HCEC 1CT (cell line): ENCODE results near the gene FLVCR2.

Experiments
- DNase-seq: peaks from one replicate; pipeline ENCODE4 v3.0.0-alpha.2; 2017

Gene FLVCR2

DNA sequence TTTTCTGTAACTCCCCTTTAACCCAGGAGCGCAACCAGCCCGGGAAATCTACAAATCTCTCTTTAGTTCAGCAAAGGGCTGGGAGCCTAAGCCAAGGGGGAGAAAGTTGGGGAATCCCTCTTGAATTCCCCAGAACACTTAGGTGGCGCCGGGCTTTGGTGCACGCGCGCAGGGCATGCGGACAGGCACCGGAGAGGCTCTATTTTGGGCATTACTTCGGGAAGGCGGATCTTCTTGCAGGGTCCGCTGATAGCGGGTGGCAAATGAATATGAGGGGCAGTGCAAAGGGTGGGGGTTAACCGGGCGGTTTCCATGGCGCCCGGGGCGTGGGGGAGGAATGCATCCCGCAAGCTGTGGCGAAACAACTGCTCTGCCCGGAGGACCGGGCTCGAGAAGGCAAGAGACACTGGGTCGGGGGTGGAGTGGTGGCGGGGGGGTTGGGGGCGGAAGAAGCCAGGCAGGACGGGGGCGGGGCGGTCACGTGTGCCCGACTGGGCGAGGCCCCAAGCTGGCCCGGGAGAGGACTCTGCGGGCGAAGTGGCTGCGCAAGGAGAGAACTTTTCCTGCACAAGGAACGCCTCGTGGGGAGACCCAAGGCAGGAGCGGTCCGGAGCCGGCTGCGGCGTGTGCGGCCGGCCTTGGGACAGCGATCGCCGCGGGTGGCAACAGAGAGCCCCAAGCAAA, at the start of gene FLVCR2:
FLVCR2 (plus strand) TSS at position 519 of the 684 bp plus-strand sequence. CDS start 353 bp downstream, outside the sequence.
- DNase-seq: peak; percentile 71

- no peak for DNase-seq
Observed at GRCh38 chr14:75531256-75531655, 47.2 kb upstream of the FLVCR2 start.

DNA sequence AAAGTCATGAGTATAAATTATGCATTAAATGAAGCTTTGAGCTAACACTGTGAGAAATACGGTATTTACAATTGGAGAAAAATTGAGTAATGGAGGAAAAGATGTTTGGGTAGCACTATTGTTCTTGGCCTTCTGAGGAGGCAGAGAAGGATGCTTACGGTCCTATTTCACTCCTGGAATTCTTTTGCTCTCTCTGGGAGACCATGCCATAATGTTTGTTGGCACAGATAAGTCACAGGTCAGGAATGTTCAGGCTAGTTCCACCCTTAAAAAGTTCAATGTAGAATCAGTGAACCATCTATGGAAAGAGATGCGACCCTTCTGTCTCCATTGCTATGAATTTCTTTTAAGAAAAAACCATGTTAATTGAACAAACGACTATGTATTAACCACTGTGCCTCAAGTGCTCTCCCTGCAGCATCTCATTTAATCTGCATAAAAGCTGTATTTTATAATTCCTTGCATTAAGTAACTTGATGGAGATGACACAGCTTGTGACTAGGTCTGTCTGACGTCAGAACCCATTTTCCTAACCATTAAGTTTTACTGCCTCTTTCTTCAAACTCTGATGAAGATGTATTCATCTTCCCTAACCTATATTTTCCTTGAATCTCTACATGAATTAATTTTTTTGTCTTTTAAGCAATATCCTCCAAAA, 46.6 kb upstream of the FLVCR2 start:
- peak; percentile 25 for DNase-seq

GRCh38 chr14:75533791-75534555, 44.4 kb upstream of the FLVCR2 start:
- no peak for DNase-seq

GRCh38 chr14:75535164-75535898, 43.1 kb upstream of the FLVCR2 start:
- DNase-seq: no peak

DNA sequence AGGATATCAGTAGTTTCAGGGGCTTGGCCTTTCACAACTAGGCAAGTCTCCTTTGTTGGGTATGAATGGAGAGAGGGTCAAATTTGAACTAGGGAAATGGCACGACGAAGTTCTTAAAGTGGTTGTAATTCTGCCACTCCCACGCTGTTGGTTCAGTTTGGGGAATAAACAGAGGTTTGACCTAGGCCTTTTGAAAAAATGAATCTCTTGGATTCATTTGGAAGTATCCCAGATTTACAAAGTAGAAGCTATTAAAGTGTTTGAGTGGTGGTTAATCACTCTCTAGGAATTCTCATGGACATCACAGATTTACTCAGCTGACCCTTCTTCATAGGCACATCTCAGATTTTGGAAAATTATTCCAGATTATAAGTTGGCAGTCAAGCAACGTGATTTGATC, 41.3 kb upstream of the FLVCR2 start:
- peak; percentile 72 for DNase-seq

GRCh38 chr14:75539162-75539560, 39.3 kb upstream of the FLVCR2 start:
- DNase-seq: no peak

DNA sequence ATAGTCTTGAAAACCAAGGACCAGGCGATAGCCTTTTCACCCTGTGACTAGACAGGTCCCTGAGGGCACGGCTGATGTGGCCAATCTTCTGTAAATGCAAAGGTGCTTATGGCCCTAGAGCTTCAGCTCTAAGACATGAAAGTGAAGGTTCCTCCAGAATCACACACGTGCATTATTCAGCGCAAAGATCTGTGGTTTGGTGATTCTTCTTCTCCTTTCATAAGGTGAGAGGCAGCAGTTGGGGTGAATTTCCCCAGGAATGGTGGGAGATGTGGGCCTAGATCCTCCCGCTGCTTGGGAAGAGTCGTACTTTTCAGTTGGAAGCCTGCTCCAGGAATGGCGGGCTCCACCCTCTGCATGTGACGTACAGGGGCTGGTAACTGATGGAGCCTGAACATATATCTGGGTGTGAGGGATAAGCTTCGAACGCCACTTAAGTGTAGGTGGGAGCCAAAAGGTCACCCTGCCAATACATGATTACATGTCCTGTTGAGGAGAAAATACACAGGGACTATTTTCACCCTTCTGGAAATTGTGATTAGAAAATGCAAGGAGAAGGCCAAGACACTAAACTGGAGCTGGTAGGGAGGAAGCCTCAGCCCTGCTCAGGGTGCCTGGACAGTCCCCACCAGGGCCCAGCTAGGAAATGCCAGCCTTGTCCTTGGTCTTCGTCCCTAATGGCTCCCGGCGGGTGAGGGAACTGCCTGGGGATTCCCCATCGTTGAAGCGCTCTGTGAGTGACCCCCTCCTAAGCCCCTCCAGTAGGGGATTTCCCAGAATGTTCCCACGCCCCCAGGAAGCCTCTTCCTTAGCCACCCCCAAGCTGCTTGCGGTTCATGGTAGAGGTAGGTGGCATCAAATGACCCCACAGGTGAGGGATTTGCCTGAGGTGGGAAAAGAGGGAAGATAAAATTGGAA, 38.6 kb upstream of the FLVCR2 start:
- no peak for DNase-seq

DNA sequence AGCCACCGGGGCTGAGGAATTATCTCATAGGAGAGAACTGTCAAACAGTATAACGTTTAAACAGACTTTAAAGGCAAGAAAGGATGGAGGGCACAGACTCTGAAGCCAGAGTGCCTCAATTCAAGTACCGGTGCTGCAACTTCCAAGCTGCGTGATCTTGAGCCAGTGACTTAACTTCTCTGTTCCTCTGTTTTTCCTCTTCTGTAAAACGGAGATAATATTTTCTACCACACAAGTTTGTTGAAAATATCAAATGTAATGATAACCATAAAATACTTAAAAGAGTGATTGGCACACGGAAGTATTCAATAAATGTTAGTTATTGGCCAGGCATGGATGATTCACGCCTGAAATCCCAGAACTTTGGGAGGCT, 38.0 kb upstream of the FLVCR2 start:
- no peak for DNase-seq

- DNase-seq: no peak
Observed at GRCh38 chr14:75542588-75543091, 35.8 kb upstream of the FLVCR2 start.

DNA sequence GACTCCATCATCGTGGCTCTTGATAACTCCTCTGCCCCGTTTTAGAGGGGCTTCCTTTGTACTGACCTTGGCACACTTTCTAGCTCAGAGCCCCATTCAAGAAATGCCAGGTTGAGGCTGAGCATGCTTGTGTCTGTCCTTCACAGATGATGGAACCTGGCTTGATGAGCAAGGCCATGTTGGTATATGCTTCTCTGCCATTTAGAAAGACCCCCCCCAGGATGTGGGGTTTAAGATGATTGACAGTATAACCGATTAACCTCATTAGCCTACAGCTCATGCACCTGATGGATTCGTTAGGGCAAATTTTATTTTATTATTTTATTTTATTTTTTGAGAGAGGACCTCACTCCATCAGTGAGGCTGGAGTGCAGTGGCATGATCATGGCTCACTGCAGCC, 35.2 kb upstream of the FLVCR2 start:
- DNase-seq: no peak

GRCh38 chr14:75543786-75544185, 34.6 kb upstream of the FLVCR2 start:
- DNase-seq: no peak

GRCh38 chr14:75545907-75546306, 32.5 kb upstream of the FLVCR2 start:
- no peak for DNase-seq

GRCh38 chr14:75547552-75548250, 30.7 kb upstream of the FLVCR2 start:
- no peak for DNase-seq

DNA sequence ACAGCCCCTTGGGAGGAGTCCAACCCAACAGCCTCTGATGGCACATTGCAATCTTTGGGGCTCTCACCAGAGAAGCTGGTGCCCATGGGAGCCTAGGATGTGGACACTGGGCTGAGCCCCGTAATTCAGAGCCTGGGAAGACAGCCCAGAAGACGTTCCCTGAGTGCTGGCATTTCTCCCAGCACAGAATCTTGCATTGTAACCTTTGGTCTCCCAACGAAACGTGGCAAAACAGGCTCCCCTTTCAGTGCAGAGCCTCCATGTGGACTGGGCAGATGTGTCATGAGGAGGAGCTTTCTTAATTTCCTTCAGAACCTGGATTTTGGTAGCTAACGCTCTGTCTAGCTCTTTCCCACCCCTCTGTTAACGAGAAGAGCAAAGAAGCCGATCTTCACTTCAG, 29.9 kb upstream of the FLVCR2 start:
- peak; percentile 55 for DNase-seq

GRCh38 chr14:75549169-75549568, 29.3 kb upstream of the FLVCR2 start:
- DNase-seq: no peak

DNA sequence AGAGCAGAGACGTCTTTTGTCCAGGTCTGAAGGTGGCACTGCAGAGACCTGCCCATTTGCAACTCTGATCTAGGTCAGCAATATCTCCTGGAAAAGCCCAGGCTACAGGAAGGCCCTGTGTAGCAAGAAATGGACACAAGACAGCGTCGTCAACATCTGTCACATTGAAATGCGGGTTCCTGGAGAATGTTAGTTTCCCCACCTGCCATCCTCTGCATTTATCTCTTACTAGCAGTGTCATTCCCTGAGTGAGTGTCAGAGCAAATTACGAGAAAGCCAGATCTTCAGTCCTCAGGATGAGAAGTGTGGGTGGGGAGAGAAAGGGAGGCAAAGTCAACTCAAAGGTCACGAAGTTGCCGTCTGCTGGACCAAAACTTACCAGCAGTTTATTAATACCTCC, 27.4 kb upstream of the FLVCR2 start:
- DNase-seq: no peak

- DNase-seq: no peak
Observed at GRCh38 chr14:75553157-75553556, 25.3 kb upstream of the FLVCR2 start.

DNA sequence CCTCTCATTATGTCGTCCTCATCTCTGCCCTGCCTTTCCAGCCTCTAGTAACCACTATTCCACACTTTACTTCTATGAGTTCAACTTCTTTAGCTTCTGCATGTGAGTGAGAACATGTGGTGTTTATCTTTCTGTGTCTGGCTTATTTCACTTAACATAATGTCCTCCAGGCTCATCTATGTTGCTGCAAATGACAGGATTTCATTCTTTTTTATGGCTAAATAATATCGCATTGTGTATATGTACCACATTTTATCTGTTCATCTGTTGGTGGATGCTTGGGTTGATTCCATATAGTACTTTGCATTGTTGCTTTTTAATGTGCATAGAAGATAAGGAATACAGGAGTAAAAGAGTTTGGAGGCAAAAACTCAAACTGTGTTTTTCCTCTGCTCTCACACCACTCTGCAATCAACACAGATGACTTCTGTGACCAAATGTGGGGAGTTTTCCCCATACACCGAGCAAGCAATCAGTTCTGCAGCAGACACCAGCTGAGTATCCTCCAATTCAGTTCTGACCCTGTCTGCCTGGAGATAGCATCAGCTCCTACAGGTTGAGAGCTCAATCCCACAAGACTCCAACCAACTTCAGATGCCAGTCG, 24.6 kb upstream of the FLVCR2 start:
- no peak for DNase-seq

DNA sequence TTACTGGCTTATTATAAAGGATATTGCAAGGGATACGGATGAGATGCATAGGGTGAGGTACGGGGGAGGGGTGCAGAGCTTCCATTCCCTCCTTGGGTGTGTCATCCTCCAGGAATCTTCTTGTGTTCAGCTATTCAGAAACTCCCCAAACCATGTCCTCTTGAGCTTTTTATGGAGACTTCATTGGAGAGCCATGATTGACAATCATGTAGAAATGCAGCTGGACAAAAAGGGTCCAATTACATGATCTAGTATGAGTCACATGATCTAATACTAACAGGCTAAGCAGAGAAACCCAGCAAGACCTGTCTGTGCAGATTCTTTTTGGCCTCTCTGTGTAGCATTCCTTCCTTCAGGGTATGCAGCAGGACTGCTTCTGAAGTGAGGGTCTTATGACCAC, 23.9 kb upstream of the FLVCR2 start:
- peak; percentile 71 for DNase-seq

DNA sequence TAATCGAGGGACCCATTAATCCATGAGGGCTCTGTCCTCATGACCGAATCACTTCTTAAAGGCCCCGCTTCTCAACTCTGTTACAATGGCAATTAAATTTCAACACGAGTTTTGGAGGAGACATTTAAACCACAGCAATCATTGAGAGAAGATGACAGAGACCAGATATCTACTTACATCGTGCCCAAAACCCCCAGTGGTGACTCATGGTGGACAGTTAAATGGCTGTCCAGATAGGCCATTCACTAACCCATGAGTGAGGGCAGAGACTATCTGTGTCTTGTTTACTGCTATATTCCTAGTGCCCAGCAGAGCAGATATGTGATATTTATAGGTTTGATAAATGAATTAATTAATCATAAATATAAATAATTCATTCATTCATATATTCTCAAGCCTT, 20.0 kb upstream of the FLVCR2 start:
- DNase-seq: no peak
